ENCODE data around the gene LOXL3. TPM values are rescaled to one million over a fixed set of nuclear protein-coding genes. Genes with fewer than 3 reads are reported as not detected.

The LOXL3 gene, protein sequence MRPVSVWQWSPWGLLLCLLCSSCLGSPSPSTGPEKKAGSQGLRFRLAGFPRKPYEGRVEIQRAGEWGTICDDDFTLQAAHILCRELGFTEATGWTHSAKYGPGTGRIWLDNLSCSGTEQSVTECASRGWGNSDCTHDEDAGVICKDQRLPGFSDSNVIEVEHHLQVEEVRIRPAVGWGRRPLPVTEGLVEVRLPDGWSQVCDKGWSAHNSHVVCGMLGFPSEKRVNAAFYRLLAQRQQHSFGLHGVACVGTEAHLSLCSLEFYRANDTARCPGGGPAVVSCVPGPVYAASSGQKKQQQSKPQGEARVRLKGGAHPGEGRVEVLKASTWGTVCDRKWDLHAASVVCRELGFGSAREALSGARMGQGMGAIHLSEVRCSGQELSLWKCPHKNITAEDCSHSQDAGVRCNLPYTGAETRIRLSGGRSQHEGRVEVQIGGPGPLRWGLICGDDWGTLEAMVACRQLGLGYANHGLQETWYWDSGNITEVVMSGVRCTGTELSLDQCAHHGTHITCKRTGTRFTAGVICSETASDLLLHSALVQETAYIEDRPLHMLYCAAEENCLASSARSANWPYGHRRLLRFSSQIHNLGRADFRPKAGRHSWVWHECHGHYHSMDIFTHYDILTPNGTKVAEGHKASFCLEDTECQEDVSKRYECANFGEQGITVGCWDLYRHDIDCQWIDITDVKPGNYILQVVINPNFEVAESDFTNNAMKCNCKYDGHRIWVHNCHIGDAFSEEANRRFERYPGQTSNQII
- polyA plus RNA-seq: 3.6 TPM
- long read RNA-seq, donor 1, partial matches to known transcripts: 0 of 1 reads
- long read RNA-seq, donor 1, other reads (novel, unspliced or antisense): 0 of 1 reads
- long read RNA-seq, donor 2: 0 reads
- long read RNA-seq, donor 3: 0 reads
- long read RNA-seq, donor 4: 0 reads
- long read RNA-seq, donor 5: 0 reads
- long read RNA-seq, donor 6, partial matches to known transcripts: 0 of 1 reads
- long read RNA-seq, donor 6, other reads (novel, unspliced or antisense): 0 of 1 reads
- long read RNA-seq, donor 7, partial matches to known transcripts: 19 of 19 reads
- long read RNA-seq, donor 7, other reads (novel, unspliced or antisense): 0 of 19 reads
- long read RNA-seq, donor 8, partial matches to known transcripts: 0 of 1 reads
- long read RNA-seq, donor 8, other reads (novel, unspliced or antisense): 0 of 1 reads
- long read RNA-seq, donor 9, partial matches to known transcripts: 0 of 1 reads
- long read RNA-seq, donor 9, other reads (novel, unspliced or antisense): 0 of 1 reads
- long read RNA-seq, donor 10: 0 reads
- long read RNA-seq, donor 11, partial matches to known transcripts: 11 of 14 reads
- long read RNA-seq, donor 11, other reads (novel, unspliced or antisense): 0 of 14 reads

DNA sequence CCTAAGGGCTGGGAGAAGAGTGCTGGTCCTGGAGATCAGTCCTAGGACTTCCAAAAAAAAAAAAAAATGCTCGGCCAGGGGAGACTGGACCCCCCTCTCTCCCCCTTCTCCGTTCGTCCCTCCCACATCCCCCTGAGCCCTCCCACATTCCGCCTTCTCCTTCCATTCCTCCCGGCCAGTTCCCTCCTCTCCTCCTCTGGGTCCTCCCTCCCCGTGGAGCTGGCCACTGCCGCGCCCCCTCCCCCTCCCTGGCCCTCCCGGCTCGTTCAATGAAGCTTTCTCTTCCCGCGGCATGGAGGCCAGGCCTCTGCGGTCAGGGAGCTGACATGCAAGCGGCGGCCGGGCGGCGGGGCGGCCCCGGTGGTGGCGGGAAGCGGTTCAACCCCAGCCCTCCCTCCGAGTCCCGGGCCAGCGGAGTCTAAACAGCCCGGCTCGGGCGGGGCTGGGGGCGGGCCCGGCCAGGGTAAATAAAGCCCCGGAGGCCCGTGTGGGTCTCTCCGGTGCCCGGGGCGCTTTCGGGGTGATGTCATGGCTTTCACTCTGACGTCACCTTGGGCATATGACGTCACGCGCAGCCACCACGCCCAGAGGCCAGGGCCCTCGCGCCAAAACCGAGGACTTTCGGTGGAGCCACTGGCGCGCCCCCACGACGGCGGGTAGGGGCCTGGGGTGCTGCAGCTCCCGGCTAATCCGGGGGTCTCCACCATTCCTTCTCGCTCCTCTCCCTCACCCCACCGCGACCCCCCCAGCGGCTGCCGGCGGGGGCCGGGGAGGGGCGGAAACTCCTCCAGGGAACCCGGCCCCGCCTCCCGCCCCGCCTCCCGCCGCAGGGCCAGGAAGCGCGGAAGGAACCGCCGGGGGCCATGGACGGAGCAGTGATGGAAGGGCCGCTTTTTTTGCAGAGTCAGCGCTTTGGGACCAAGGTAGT is at the start of gene LOXL3, which contains the start of gene DOK1:
TSS of gene LOXL3 (minus strand) at position 51 of the 928 bp plus-strand sequence. CDS start 1,308 bp downstream, outside the sequence.
TSS of gene DOK1 (plus strand) at position 829 of the 928 bp plus-strand sequence. CDS start at position 864, 35 bp downstream.
- peak; percentile 66 to 78 for DNase-seq
- no CpG with 5 or more reads among the region's 73 CpGs for WGBS (ENCODE audit: insufficient coverage, low lambda C conversion rate)
- no peaks in the 10 kb centered on the region for H3K36me3 ChIP-seq (ENCODE audit: control insufficient read depth, insufficient read depth, low read length)
- H3K4me1 ChIP-seq (ENCODE audit: control insufficient read depth, insufficient read depth, low read length): peaks cover 9% of the 10 kb centered on the region
- H3K27ac ChIP-seq (ENCODE audit: low read length): peak within 1 kb of the TSS; percentile 45
- peak within 1 kb of the TSS; percentile 82 for H3K4me3 ChIP-seq (ENCODE audit: low read length)
- peaks cover 15% of the 10 kb centered on the region for H3K9me3 ChIP-seq (ENCODE audit: control insufficient read depth, low read depth, low read length)
- H3K27me3 ChIP-seq (ENCODE audit: control insufficient read depth, insufficient read depth, low read length): peaks cover 96% of the 10 kb centered on the region

DNA sequence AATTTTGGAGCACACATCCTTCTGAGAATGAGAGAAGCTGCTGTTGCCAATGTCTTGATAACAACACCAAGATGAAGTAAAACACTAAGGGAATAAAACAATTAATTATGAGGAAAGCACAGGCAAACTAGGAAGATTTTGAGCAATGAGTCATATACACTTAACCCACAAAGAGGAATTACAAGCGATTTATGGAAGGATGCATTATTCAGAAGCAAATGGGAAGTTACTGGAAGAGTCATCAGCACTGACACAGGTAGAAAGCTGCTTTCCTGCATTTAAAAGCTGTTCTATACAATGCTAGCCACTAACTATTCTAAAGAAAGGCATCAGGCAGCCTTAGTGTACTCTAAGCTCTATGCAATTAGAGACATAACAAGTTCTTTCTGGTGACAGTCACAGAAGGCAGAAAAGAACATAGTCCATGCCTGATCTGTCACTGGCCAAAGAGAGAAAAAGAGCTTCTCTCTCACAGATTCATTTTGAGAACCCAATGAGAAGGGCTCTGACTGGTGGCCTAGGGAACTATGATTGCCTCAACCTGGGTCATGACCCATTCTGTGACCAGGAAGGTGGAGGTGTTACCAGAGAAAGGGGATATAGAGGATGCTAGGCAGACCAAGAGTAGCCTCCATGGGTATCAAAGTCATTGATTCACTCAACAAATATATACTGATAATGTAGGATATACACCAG is 49.0 kb upstream of the LOXL3 start:
- Histone ChIP-seq H3K9me3 (ENCODE audit: control insufficient read depth, low read depth, low read length) (no peaks in the 10 kb centered on the region), H3K27me3 (ENCODE audit: control insufficient read depth, insufficient read depth, low read length) (peaks cover 15% of the 10 kb centered on the region), H3K4me3 (ENCODE audit: low read length) (no peak overlapping the region), H3K27ac (ENCODE audit: low read length) (no peak overlapping the region), H3K4me1 (ENCODE audit: control insufficient read depth, insufficient read depth, low read length) (no peaks in the 10 kb centered on the region), H3K36me3 (ENCODE audit: control insufficient read depth, insufficient read depth, low read length) (no peaks in the 10 kb centered on the region)
- WGBS (ENCODE audit: insufficient coverage, low lambda C conversion rate): no CpG with 5 or more reads among the region's 1 CpG
- DNase-seq: no peak

DNA sequence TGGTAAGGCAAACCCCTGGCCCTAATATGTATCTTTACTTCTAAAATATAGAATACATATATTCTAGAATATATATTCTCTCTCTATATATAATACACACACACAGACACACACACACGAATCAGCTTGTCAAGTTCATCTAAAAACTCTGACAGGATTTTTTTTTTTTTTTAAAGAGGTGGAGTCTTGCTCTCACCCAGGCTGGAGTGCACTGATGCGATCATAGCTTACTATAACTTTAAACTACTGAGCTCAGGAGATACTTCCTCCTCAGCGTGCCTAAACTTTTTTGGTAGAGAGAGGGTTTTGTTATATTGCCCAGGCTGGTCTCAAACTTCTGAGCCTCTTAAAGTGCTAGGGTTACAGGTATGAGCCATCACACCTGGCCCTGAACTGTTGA is 45.9 kb upstream of the LOXL3 start:
- no peaks in the 10 kb centered on the region for H3K36me3 ChIP-seq (ENCODE audit: control insufficient read depth, insufficient read depth, low read length)
- WGBS (ENCODE audit: insufficient coverage, low lambda C conversion rate): no CpG with 5 or more reads among the region's 3 CpGs
- no peaks in the 10 kb centered on the region for H3K4me1 ChIP-seq (ENCODE audit: control insufficient read depth, insufficient read depth, low read length)
- H3K27me3 ChIP-seq (ENCODE audit: control insufficient read depth, insufficient read depth, low read length): peaks cover 15% of the 10 kb centered on the region
- no peak overlapping the region for H3K27ac ChIP-seq (ENCODE audit: low read length)
- H3K4me3 ChIP-seq (ENCODE audit: low read length): no peak overlapping the region
- H3K9me3 ChIP-seq (ENCODE audit: control insufficient read depth, low read depth, low read length): no peaks in the 10 kb centered on the region
- DNase-seq: no peak

DNA sequence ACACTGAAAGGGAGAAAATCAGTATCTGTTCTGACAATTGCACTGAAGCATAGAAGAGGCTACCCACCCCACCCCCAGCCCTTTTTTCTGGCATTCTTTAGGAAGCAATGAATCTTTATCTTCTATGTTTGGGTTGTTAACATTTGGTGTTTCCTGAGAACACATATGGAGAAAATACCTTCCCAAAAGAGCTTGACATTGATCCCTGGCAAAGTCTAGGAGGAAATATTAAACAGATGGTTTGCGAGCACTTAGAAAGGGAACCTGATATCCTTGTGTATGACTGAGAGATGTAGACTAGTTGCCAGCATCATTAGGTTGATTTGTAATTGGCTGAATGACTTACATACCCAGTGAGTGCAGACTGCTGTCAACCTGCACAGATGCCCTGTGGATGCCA is 43.7 kb upstream of the LOXL3 start:
- DNase-seq: no peak
- no CpG with 5 or more reads among the region's 1 CpG for WGBS (ENCODE audit: insufficient coverage, low lambda C conversion rate)
- Histone ChIP-seq H3K27ac (ENCODE audit: low read length) (no peak overlapping the region), H3K27me3 (ENCODE audit: control insufficient read depth, insufficient read depth, low read length) (peaks cover 9% of the 10 kb centered on the region), H3K9me3 (ENCODE audit: control insufficient read depth, low read depth, low read length) (no peaks in the 10 kb centered on the region), H3K4me1 (ENCODE audit: control insufficient read depth, insufficient read depth, low read length) (no peaks in the 10 kb centered on the region), H3K36me3 (ENCODE audit: control insufficient read depth, insufficient read depth, low read length) (no peaks in the 10 kb centered on the region), H3K4me3 (ENCODE audit: low read length) (no peak overlapping the region)

DNA sequence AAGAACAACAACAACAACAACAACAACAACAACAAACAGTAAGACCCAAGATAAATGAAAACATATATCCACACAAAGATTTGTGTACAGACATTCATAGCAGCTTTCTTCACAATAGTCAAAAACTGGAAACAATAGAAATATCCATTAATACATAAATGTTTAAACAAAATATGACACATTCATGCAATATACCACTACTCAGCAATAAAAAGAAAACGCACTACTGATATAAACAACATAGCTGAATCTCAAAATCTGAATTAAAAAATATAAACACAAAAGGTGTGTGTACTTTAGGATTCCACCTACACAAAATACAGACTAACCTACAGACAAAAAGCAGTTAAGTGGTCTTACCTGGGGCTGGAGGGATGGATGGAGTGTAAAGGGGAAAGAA is 42.8 kb upstream of the LOXL3 start:
- WGBS (ENCODE audit: insufficient coverage, low lambda C conversion rate): no CpG with 5 or more reads among the region's 1 CpG
- H3K27me3 ChIP-seq (ENCODE audit: control insufficient read depth, insufficient read depth, low read length): peaks cover 11% of the 10 kb centered on the region

DNA sequence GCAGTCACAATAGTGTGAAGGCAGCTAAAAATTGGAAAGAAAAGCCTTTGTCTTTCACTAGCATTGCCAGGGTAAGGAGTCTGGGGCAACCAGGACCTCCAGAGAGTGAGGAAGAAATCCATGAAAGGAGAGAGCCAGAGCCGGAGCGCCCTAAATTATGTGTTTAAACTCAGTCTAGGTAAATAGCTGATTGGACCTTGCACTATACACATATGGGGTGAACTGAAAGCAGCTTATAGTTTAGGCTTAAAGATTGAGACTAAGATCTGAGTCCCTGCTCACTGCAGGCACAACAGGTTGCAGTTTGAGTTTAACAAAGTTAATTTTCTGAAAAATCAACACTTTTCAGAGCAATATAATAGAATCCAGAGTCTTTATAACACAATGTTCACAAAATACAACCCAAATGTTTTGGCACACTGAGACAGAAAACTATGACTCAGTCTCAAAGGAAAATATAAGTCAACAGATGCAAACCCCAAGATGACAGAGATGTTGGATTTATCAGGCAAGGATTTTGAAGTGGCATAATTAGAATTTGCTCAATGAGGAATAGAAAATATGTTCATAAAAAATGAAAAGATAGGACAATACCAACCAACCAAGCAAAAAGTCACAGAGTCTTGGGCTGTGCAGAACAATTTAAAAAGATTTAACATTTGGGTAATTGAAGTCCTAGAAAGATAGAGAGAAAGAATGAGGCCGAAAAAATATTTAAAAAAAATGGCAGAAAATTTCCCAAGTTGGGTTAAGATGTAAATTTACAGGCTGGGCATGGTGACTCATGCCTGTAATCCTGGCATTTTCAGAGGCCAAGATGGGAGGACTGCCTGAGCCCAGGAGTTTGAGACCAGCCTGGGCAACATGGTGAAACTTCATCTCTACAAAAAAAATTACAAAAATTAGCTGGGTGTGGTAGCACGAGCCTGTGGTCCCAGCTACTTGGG is 40.4 kb upstream of the LOXL3 start:
- Histone ChIP-seq H3K36me3 (ENCODE audit: control insufficient read depth, insufficient read depth, low read length) (no peaks in the 10 kb centered on the region), H3K4me1 (ENCODE audit: control insufficient read depth, insufficient read depth, low read length) (no peaks in the 10 kb centered on the region), H3K27me3 (ENCODE audit: control insufficient read depth, insufficient read depth, low read length) (peaks cover 12% of the 10 kb centered on the region), H3K27ac (ENCODE audit: low read length) (no peak overlapping the region), H3K4me3 (ENCODE audit: low read length) (no peak overlapping the region), H3K9me3 (ENCODE audit: control insufficient read depth, low read depth, low read length) (no peaks in the 10 kb centered on the region)
- no peak for DNase-seq
- WGBS (ENCODE audit: insufficient coverage, low lambda C conversion rate): 88% methylated on average over 1 of the region's 4 CpGs

More for the DNA sequence above, 42.8 kb upstream of the LOXL3 start:
- Histone ChIP-seq H3K9me3 (ENCODE audit: control insufficient read depth, low read depth, low read length) (no peaks in the 10 kb centered on the region), H3K36me3 (ENCODE audit: control insufficient read depth, insufficient read depth, low read length) (no peaks in the 10 kb centered on the region), H3K4me3 (ENCODE audit: low read length) (no peak overlapping the region), H3K27ac (ENCODE audit: low read length) (no peak overlapping the region), H3K4me1 (ENCODE audit: control insufficient read depth, insufficient read depth, low read length) (no peaks in the 10 kb centered on the region)
- DNase-seq: no peak

DNA sequence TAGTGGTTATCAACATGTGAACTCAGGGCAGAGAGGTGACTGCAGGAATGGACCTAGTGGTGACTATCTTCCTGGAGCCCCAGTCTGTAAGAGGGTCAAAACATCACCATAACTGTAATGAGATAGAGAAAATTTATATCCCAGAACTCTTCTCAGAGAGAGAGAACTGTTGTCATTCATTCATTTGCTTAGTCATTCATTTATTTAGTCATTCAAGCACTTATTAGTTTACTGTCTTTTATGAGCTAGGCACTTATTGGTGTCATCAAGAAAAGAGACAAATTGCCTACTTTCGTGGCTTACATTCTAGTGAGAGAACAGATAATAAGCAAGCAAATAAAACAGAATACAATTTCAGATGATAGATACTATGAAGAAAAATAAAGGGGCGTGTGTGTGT is 34.9 kb upstream of the LOXL3 start:
- DNase-seq: no peak
- Histone ChIP-seq H3K27ac (ENCODE audit: low read length) (no peak overlapping the region), H3K4me1 (ENCODE audit: control insufficient read depth, insufficient read depth, low read length) (no peaks in the 10 kb centered on the region), H3K4me3 (ENCODE audit: low read length) (no peak overlapping the region), H3K9me3 (ENCODE audit: control insufficient read depth, low read depth, low read length) (no peaks in the 10 kb centered on the region), H3K36me3 (ENCODE audit: control insufficient read depth, insufficient read depth, low read length) (no peaks in the 10 kb centered on the region), H3K27me3 (ENCODE audit: control insufficient read depth, insufficient read depth, low read length) (peaks cover 13% of the 10 kb centered on the region)
- WGBS (ENCODE audit: insufficient coverage, low lambda C conversion rate): no CpG with 5 or more reads among the region's 2 CpGs

DNA sequence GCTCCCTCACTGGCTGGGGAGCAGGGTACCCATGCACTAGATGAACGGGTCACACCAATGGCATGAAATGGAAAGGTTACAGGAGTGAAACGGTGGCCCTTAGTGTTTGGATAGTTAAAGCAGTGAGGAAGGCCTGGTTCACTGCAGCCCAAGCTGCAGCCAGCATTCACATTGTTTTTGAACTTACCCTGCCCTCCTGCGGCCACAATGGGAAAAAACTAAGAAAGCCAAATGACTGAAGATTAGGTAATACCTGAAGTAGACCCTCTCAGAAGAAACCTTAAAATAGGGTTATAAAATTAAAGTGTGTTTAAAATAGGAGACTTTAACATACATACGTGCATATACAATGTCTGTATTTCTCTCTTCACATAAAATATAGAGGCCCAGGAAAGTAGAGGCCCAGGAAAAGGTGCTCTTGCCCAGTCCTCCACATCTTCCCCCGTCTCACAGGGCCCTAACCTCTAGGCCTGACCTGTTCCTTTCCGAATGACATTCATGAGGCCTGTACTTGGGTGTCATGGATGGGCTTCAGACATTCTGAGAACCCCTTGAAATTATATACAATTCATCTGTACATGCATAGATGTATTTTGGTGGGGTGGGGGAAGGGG is 34.0 kb upstream of the LOXL3 start:
- H3K4me3 ChIP-seq (ENCODE audit: low read length): no peak overlapping the region
- no CpG with 5 or more reads among the region's 6 CpGs for WGBS (ENCODE audit: insufficient coverage, low lambda C conversion rate)

More for the DNA sequence above, 34.0 kb upstream of the LOXL3 start:
- H3K4me1 ChIP-seq (ENCODE audit: control insufficient read depth, insufficient read depth, low read length): no peaks in the 10 kb centered on the region
- no peaks in the 10 kb centered on the region for H3K36me3 ChIP-seq (ENCODE audit: control insufficient read depth, insufficient read depth, low read length)
- H3K27ac ChIP-seq (ENCODE audit: low read length): no peak overlapping the region
- peaks cover 14% of the 10 kb centered on the region for H3K27me3 ChIP-seq (ENCODE audit: control insufficient read depth, insufficient read depth, low read length)
- no peaks in the 10 kb centered on the region for H3K9me3 ChIP-seq (ENCODE audit: control insufficient read depth, low read depth, low read length)
- peak; percentile 35 to 52 for DNase-seq

Measured in large intestine (tissue), 12 donors.